HEK293T (cell line): ENCODE data around the gene CLMP.
"Not testable (repeated sequence)": the region's sequence is repeated elsewhere in the genome, so short reads cannot be mapped to it uniquely, and the experiment has no call there.

Source experiments
- ARNT ChIP-seq: fragments of 450-650 bp; IDR thresholded peaks from 2 replicates; pipeline ENCODE4 v1.6.1; 2017; ENCODE audit warnings: mild to moderate bottlenecking
- ELF4 ChIP-seq: fragments of 450-650 bp; IDR thresholded peaks from 2 replicates; pipeline ENCODE4 v1.6.1; 2017; ENCODE audit warnings: antibody characterized with exemption
- FOXK2 ChIP-seq: fragments of 450-650 bp; IDR thresholded peaks from 2 replicates; pipeline ENCODE4 v1.6.1; 2016; ENCODE audit warnings: mild to moderate bottlenecking
- FOXM1 ChIP-seq: fragments of 450-650 bp; IDR thresholded peaks from 2 replicates; pipeline ENCODE4 v1.6.1; 2017; ENCODE audit warnings: mild to moderate bottlenecking, borderline replicate concordance
- L3MBTL2 ChIP-seq: fragments of 450-650 bp; conservative IDR thresholded peaks from 2 replicates; pipeline ENCODE4 v1.6.1; 2016; ENCODE audit warnings: mild to moderate bottlenecking
- NFRKB ChIP-seq: fragments of 450-650 bp; IDR thresholded peaks from 2 replicates; pipeline ENCODE4 v1.6.1; 2016; ENCODE audit warnings: mild to moderate bottlenecking, moderate library complexity
- SP1 ChIP-seq: fragments of 450-650 bp; IDR thresholded peaks from 2 replicates; pipeline ENCODE4 v1.6.1; 2017
- SUZ12 ChIP-seq: fragments of 450-650 bp; IDR thresholded peaks from 2 replicates; pipeline ENCODE4 v1.6.1; 2016; ENCODE audit warnings: mild to moderate bottlenecking
- TARDBP ChIP-seq: fragments of 450-650 bp; IDR thresholded peaks from 2 replicates; pipeline ENCODE4 v1.6.1; 2016
- ZNF384 ChIP-seq: fragments of 450-650 bp; IDR thresholded peaks from 2 replicates; pipeline ENCODE4 v1.6.1; 2016

- TF ChIP-seq SP1, SUZ12, TARDBP, ZNF384, FOXM1, FOXK2, ELF4, ARNT, L3MBTL2, NFRKB: not testable (repeated sequence)
These were observed 62.8 kb downstream of the CLMP start for GRCh38 chr11:123132034-123132766.
